Airway epithelial cell (primary cell): ENCODE data around the gene PCSK9. TPM values are rescaled to one million over a fixed set of nuclear protein-coding genes. Genes with fewer than 3 reads are reported as not detected.

Experiments used
- total RNA-seq: library from RNA; depleted of rRNA; stranded (reverse); fragments of >200 nt; gene quantifications from 2 replicates; pipeline ENCODE4 v1.2.3, GENCODE V29; 2015

The PCSK9 gene
- 93.0 and 125 TPM in 2 replicates for total RNA-seq

DNA sequence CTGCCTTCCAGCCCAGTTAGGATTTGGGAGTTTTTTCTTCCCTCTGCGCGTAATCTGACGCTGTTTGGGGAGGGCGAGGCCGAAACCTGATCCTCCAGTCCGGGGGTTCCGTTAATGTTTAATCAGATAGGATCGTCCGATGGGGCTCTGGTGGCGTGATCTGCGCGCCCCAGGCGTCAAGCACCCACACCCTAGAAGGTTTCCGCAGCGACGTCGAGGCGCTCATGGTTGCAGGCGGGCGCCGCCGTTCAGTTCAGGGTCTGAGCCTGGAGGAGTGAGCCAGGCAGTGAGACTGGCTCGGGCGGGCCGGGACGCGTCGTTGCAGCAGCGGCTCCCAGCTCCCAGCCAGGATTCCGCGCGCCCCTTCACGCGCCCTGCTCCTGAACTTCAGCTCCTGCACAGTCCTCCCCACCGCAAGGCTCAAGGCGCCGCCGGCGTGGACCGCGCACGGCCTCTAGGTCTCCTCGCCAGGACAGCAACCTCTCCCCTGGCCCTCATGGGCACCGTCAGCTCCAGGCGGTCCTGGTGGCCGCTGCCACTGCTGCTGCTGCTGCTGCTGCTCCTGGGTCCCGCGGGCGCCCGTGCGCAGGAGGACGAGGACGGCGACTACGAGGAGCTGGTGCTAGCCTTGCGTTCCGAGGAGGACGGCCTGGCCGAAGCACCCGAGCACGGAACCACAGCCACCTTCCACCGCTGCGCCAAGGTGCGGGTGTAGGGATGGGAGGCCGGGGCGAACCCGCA lies at the start of gene PCSK9:
Gene PCSK9 (plus strand): TSS at position 207 of the 741 bp plus-strand sequence. CDS start 290 bp downstream, at position 497.

DNA sequence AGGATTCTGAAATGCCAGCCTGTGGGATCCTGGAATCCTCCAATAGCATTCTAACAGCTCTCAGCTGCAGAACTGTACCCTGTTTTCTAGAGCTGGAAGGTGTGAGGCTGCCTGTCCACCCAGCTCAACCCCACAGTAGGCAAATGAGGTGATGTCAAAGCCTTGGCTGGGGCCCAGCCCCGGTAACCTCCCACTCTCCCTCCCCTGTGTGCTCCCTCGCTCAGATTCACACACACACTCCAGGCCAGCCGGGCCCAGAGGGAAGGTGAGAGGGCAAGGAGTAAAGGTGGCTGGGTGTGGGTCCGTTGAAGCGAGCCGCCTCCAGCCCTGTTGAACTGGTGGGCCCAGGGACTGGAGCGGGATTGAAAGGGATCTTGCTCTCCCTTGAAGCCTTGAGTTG lies 40.7 kb upstream of the PCSK9 start, which contains the start of gene BSND:
Gene BSND (plus strand): TSS at position 257 of the 400 bp plus-strand sequence. CDS start 254 bp downstream, outside the sequence.

Other genes with a start within 250 kb of the PCSK9 start
- 18.1 and 20.2 TPM in 2 replicates for gene TTC22, start 238.2 kb upstream of the PCSK9 start, total RNA-seq
- gene DHCR24, start 152.4 kb upstream of the PCSK9 start, total RNA-seq: 420 and 515 TPM in 2 replicates
- gene TMEM61, start 58.9 kb upstream of the PCSK9 start, total RNA-seq: 0.85 and 1.5 TPM in 2 replicates
- not detected in 2 replicates for gene BSND, start 40.6 kb upstream of the PCSK9 start, total RNA-seq
- gene USP24, start 175.8 kb downstream of the PCSK9 start, total RNA-seq: 15.0 and 21.7 TPM in 2 replicates